PFSK-1 (cell line): ENCODE measurements around the gene SLC25A28. TPM values are rescaled to one million over a fixed set of nuclear protein-coding genes. Genes with fewer than 3 reads are reported as not detected.
A peak's percentile ranks its signal among the peaks of the same experiment; 100 is the strongest.

Experiments
- FOXP2 ChIP-seq: optimal IDR thresholded peaks from 2 replicates; pipeline ENCODE3; 2011; ENCODE audit warnings: borderline replicate concordance, control low read depth, inconsistent platforms; ENCODE audit not compliant: insufficient read depth; ENCODE audit errors: extremely low read length, extremely low read depth
- POLR2AphosphoS5 ChIP-seq: IDR thresholded peaks from 2 replicates; pipeline ENCODE4 v1.6.1; 2012; ENCODE audit warnings: low read depth, mild to moderate bottlenecking, control low read depth, low read length, moderate library complexity
- SIN3A ChIP-seq: IDR thresholded peaks from 2 replicates; pipeline ENCODE4 v1.6.1; 2012; ENCODE audit warnings: mild to moderate bottlenecking, low read length, moderate library complexity, borderline replicate concordance; ENCODE audit not compliant: insufficient read depth
- TAF1 ChIP-seq: IDR thresholded peaks from 2 replicates; pipeline ENCODE4 v1.6.1; 2012; ENCODE audit warnings: low read length, control low read depth, borderline replicate concordance; ENCODE audit not compliant: insufficient read depth
- polyA plus RNA-seq: library from polyadenylated mRNA; unstranded; fragments of >200 nt; gene quantifications from one replicate; pipeline ENCODE4 v1.2.1, GENCODE V29; 2012; ENCODE audit warnings: low read depth, missing spikeins; ENCODE audit not compliant: insufficient read length
- TF ChIP-seq, protein P1 (sequence below), 2 experiments: IDR thresholded peaks; 2 replicates each; pipeline versions ENCODE4 v1.6.1 to v1.8.0; 2011 to 2012; ENCODE audit warnings: low read depth in 2 of 2, low read length in 2 of 2, control low read depth in 1 of 2, inconsistent platforms in 1 of 2, mild to moderate bottlenecking in 1 of 2, moderate library complexity in 1 of 2; ENCODE audit not compliant: insufficient read depth in 1 of 2

Gene SLC25A28, protein sequence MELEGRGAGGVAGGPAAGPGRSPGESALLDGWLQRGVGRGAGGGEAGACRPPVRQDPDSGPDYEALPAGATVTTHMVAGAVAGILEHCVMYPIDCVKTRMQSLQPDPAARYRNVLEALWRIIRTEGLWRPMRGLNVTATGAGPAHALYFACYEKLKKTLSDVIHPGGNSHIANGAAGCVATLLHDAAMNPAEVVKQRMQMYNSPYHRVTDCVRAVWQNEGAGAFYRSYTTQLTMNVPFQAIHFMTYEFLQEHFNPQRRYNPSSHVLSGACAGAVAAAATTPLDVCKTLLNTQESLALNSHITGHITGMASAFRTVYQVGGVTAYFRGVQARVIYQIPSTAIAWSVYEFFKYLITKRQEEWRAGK
- 24.8 TPM for polyA plus RNA-seq

DNA sequence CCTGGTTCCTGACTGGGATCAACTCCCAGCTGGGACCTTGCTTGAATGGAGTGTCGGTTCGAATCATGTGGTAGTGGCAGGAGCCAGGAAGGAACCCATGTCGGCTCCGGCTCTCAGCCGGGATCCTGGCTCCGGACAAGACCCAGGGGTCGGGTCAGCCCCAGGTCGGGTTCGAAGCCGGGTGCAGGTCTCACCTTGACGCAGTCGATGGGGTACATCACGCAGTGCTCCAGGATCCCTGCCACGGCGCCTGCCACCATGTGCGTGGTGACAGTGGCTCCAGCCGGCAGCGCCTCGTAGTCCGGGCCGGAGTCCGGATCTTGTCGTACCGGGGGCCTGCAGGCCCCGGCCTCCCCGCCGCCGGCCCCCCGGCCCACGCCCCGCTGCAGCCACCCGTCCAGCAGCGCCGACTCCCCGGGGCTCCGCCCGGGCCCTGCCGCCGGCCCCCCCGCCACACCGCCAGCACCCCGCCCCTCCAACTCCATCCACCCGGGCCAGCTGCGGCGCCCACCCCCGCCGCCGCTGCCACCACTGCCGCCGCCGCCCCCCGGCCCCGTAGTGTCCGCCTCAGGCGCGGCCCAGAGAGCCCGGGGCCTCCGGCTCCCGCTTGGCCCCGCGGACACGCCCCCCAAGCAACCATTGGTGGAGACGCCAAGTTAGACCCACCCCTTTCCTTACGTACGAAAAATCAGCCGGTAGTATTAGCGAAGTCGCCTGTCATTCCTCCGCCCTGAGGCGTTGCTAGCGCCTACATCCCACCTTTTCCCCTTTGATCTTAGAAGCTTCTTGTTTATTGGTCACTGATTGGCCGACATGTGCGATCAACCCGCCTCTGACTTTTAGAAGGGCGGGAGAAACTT lies at the start of gene SLC25A28:
TSS of gene SLC25A28 (minus strand) at position 589 of the 860 bp plus-strand sequence. CDS start at position 485, 104 bp downstream.
- peak; percentile 22 for TF ChIP-seq FOXP2
- no peak for TF ChIP-seq SIN3A

DNA sequence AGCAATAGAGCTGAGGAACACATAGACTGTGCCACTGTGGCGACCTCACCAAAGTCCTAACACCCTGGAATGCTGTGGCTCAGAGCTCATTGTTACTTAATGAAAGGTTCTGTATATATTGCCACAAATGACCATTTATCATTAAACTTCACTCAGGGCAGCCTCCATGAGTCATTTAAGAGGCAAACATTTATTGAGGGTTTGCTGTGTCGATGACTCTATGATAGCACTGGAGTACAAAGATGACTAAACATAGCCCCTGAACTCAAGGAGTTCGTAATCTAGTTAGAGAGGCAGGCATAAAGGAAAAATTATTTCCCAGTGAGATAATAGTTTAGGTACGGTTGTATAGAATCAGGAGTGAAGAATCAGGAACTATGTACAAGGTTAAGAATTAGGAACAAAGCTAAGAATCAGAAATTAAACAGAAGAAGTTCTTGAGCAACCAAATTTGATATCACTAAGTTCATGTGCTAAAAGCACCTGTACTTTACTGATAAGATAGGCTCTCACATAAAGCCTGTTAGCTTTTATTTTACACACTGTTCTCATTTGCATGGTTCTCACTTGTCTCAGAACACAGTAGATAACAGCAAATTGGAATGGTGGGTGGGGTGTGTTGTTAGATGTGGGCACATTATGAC lies 47.0 kb upstream of the SLC25A28 start:
- TF ChIP-seq SIN3A: no peak
- no peak for TF ChIP-seq FOXP2
- TF ChIP-seq, protein P1, sequence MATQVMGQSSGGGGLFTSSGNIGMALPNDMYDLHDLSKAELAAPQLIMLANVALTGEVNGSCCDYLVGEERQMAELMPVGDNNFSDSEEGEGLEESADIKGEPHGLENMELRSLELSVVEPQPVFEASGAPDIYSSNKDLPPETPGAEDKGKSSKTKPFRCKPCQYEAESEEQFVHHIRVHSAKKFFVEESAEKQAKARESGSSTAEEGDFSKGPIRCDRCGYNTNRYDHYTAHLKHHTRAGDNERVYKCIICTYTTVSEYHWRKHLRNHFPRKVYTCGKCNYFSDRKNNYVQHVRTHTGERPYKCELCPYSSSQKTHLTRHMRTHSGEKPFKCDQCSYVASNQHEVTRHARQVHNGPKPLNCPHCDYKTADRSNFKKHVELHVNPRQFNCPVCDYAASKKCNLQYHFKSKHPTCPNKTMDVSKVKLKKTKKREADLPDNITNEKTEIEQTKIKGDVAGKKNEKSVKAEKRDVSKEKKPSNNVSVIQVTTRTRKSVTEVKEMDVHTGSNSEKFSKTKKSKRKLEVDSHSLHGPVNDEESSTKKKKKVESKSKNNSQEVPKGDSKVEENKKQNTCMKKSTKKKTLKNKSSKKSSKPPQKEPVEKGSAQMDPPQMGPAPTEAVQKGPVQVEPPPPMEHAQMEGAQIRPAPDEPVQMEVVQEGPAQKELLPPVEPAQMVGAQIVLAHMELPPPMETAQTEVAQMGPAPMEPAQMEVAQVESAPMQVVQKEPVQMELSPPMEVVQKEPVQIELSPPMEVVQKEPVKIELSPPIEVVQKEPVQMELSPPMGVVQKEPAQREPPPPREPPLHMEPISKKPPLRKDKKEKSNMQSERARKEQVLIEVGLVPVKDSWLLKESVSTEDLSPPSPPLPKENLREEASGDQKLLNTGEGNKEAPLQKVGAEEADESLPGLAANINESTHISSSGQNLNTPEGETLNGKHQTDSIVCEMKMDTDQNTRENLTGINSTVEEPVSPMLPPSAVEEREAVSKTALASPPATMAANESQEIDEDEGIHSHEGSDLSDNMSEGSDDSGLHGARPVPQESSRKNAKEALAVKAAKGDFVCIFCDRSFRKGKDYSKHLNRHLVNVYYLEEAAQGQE (IDR thresholded peaks at IDR 0.05; ENCODE audit: insufficient read depth in 1 of 2, low read depth in 2 of 2, low read length in 2 of 2): no peak
- no peak for TF ChIP-seq POLR2AphosphoS5
- no peak for TF ChIP-seq TAF1

DNA sequence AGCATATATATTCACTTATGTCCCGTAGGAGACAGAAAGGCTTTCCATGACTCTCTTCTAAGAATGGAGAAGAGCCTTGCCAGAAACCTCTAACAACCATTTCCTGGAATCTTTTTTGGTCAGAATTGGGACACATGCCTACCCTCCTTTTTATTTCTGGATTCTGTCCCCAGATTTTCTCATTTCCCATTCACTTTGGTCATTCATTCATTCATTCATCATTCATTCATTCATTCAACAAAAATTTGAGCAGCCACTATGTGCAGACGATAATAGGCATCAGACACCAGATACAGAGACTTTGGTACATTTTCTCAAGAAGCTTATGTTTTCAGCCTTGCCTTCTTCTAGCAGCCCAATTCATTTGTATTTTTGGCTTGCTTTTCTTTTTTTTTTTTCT lies 45.1 kb upstream of the SLC25A28 start:
- TF ChIP-seq POLR2AphosphoS5: no peak
- TF ChIP-seq FOXP2: no peak
- no peak for TF ChIP-seq TAF1
- TF ChIP-seq, protein P1 (IDR thresholded peaks at IDR 0.05; ENCODE audit: insufficient read depth in 1 of 2, low read depth in 2 of 2, low read length in 2 of 2): no peak
- no peak for TF ChIP-seq SIN3A

DNA sequence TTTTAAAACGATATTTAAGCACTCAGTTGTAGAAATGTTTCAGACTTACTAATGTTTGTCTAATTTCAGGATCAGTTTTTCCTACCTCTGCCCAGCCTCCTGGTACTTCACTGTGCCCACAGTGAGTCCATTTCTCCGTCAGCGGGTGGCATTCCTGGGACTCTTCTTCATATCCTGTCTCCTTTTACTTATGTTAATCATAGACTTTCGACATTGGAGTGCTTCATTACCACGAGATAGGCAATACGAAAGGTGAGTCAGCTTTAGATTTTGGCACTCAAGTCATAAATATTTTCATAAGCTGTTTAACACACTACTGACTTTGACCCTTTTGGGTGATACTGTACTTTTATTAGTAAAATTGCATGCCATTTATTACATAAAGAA lies 41.1 kb upstream of the SLC25A28 start:
- TF ChIP-seq POLR2AphosphoS5: no peak
- TF ChIP-seq SIN3A: no peak
- TF ChIP-seq, protein P1 (IDR thresholded peaks at IDR 0.05; ENCODE audit: insufficient read depth in 1 of 2, low read depth in 2 of 2, low read length in 2 of 2): no peak
- TF ChIP-seq FOXP2: no peak
- no peak for TF ChIP-seq TAF1

DNA sequence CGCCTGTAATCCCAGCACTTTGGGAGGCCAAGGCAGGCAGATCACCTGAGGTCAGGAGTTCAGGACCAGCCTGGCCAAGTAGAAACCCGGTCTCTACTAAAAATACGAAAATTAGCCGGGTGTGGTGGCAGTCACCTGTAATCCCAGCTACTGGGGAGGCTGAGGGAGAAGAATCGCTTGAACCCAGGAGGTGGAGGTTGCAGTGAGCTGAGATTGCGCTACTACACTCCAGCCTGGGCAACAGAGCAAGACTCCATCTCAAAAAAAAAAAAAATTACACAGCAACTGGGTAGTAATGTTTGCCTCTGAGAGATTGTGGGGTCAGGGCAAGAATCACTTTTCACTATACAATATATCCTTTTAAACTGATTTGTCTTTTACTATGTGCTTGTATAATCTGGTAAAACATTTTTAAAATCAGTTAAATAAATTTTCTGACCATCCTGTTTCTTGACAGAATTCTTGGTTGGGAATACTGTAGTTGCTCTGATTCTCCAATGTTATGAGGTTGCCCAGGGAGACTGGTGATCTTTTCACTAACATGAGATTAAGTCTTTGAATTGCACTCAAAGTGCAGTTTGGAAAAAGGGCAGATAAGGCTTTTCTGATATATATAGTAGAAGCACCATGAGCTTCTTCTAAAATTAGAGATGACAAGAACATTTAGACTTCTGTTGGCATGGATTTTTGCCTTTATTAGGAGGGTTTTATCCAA lies 40.6 kb upstream of the SLC25A28 start:
- no peak for TF ChIP-seq SIN3A
